Karpas-422 (cell line): ENCODE measurements around the gene PPP1R1C. TPM values are rescaled to one million over a fixed set of nuclear protein-coding genes. Genes with fewer than 3 reads are reported as not detected.

Experiments
- DNase-seq: peaks from one replicate; pipeline ENCODE4 v3.0.0-alpha.2; 2015
- H2AFZ ChIP-seq: fragments of 200-600 bp; sonication (generic); 2 replicates; pipeline ENCODE4 v1.6.1; 2014; ENCODE audit warnings: antibody characterized with exemption, low read length, mixed read lengths
- H3K27ac ChIP-seq: fragments of 200-600 bp; sonication (generic); 2 replicates; pipeline ENCODE4 v1.5.1; 2014; ENCODE audit warnings: mild to moderate bottlenecking, low read length, moderate library complexity
- H3K27me3 ChIP-seq: fragments of 200-600 bp; sonication (generic); 2 replicates; pipeline ENCODE4 v1.6.1; 2014; ENCODE audit warnings: low read length, mixed read lengths
- H3K36me3 ChIP-seq: fragments of 200-600 bp; sonication (generic); 2 replicates; pipeline ENCODE4 v1.6.1; 2014; ENCODE audit warnings: low read length, mixed read lengths; ENCODE audit not compliant: insufficient read depth
- H3K4me1 ChIP-seq: fragments of 200-600 bp; sonication (generic); 2 replicates; pipeline ENCODE4 v1.6.1; 2014; ENCODE audit warnings: mild to moderate bottlenecking, low read length, mixed read lengths
- H3K4me2 ChIP-seq: fragments of 200-600 bp; sonication (generic); 2 replicates; pipeline ENCODE4 v1.6.1; 2014; ENCODE audit warnings: low read length, low read depth, mild to moderate bottlenecking; ENCODE audit not compliant: poor library complexity, severe bottlenecking
- H3K4me3 ChIP-seq: fragments of 200-600 bp; sonication (generic); 2 replicates; pipeline ENCODE4 v1.5.1; 2014; ENCODE audit warnings: mild to moderate bottlenecking, antibody characterized with exemption, low read length, mixed read lengths
- H3K79me2 ChIP-seq: fragments of 200-600 bp; sonication (generic); 2 replicates; pipeline ENCODE4 v1.6.1; 2014; ENCODE audit warnings: mild to moderate bottlenecking, low read length, mixed read lengths
- H3K9ac ChIP-seq: fragments of 200-600 bp; sonication (generic); 2 replicates; pipeline ENCODE4 v1.6.0; 2014; ENCODE audit warnings: low read length
- H3K9me2 ChIP-seq: fragments of 200-600 bp; sonication (generic), shearing (Covaris generic); replicated peaks from 2 replicates; pipeline ENCODE4 v1.6.0; 2014; ENCODE audit warnings: mild to moderate bottlenecking, low read length, moderate library complexity; ENCODE audit not compliant: insufficient read depth
- H3K9me3 ChIP-seq: fragments of 300-700, 200-600 bp; sonication (generic); 2 replicates; pipeline ENCODE4 v1.6.1; 2014; ENCODE audit warnings: low read length, mixed read lengths
- H4K20me1 ChIP-seq: fragments of 200-600 bp; sonication (generic); 2 replicates; pipeline ENCODE4 v1.6.1; 2014; ENCODE audit warnings: mild to moderate bottlenecking, antibody characterized with exemption, low read length, low read depth; ENCODE audit not compliant: insufficient read depth
- total RNA-seq: library from RNA; depleted of rRNA; stranded (reverse); fragments of >200 nt; shearing (Covaris generic); gene quantifications from 2 replicates; pipeline ENCODE4 v1.2.3, GENCODE V29; 2014; ENCODE audit warnings: low replicate concordance

Gene PPP1R1C
- total RNA-seq, 1 experiment from 2014 or later: not detected

DNA sequence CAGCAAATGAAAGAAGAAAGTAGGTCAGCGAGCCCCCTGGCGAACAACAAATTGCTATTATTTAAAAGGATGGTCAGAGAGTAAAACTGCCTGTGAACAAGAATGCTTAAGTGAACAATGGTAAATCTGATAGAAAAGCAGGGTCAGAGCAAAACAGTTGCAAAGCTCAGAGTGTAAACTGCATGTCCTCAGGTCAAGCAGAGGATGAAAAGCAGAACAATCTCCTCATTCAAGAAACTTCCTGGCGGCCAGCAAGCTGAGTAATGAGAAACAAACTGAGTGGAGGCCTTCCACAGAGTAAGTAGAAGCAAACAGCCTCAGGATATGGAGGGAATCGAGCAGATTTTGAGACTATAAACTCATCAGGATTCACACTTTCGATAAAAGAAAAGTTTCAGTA is 117.9 kb downstream of the PPP1R1C start:
- Histone ChIP-seq H3K27ac (no peak overlapping the region), H3K27me3 (no peaks in the 10 kb centered on the region), H3K79me2 (no peaks in the 10 kb centered on the region), H3K4me3 (no peak overlapping the region), H3K9me3 (no peaks in the 10 kb centered on the region), H3K9ac (no peak overlapping the region), H3K4me2 (no peak overlapping the region), H3K9me2 (no peaks in the 10 kb centered on the region), H2AFZ (no peak overlapping the region), H3K36me3 (no peaks in the 10 kb centered on the region), H3K4me1 (no peaks in the 10 kb centered on the region), H4K20me1 (no peaks in the 10 kb centered on the region)
- DNase-seq: no peak

DNA sequence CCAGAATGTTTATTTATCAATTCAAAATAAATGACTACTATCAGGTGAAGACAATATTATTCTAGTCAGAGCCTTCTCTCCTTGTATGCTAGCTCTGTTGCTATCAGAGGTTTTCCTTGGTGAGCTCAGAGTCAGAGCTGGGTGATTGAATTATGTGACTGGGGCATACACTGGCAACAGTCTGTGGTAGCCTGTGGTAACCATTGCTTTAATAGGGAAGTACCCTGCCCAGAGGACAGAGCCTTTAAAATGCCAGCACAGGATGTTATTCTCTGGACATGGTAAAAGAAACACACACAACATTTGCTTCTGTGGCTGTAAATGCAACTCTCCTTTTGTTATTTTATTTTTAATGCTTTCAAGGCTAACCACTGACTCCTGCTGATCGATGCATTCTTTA is 124.7 kb downstream of the PPP1R1C start:
- no peaks in the 10 kb centered on the region for H3K36me3 ChIP-seq
- H3K27ac ChIP-seq: no peak overlapping the region
- no peak overlapping the region for H3K4me3 ChIP-seq
- no peak overlapping the region for H2AFZ ChIP-seq
- H3K9me2 ChIP-seq: no peaks in the 10 kb centered on the region
- H3K4me1 ChIP-seq: no peaks in the 10 kb centered on the region
- H4K20me1 ChIP-seq: no peaks in the 10 kb centered on the region
- H3K79me2 ChIP-seq: no peaks in the 10 kb centered on the region
- H3K9ac ChIP-seq: no peak overlapping the region
- H3K4me2 ChIP-seq: no peak overlapping the region
- H3K27me3 ChIP-seq: no peaks in the 10 kb centered on the region
- H3K9me3 ChIP-seq: no peaks in the 10 kb centered on the region
- no peak for DNase-seq

DNA sequence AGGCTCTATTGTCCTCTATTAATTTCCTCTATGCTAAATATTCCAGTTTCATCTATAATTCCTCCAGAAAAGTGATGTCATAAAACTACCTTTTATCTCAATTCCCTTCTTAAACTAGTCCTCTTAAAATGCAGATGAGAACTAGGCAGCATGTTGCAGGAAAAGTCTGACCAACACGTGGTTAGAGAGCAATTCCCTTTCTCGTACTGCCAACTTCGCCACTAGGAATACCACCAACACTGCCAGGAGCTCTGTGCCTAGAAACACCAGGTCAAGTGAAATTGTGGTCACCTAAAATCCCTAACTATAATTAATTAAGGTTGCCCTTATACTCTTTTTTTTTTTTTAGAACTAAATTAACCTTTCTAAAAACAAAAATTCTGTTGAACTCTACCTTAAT is 127.7 kb downstream of the PPP1R1C start:
- no peak for DNase-seq
- Histone ChIP-seq H3K27ac (no peak overlapping the region), H3K4me2 (no peak overlapping the region), H3K36me3 (no peaks in the 10 kb centered on the region), H3K79me2 (no peaks in the 10 kb centered on the region), H4K20me1 (no peaks in the 10 kb centered on the region), H3K4me3 (no peak overlapping the region), H3K27me3 (no peaks in the 10 kb centered on the region), H3K9me2 (no peaks in the 10 kb centered on the region), H2AFZ (no peak overlapping the region), H3K9me3 (no peaks in the 10 kb centered on the region), H3K4me1 (no peaks in the 10 kb centered on the region), H3K9ac (no peak overlapping the region)

DNA sequence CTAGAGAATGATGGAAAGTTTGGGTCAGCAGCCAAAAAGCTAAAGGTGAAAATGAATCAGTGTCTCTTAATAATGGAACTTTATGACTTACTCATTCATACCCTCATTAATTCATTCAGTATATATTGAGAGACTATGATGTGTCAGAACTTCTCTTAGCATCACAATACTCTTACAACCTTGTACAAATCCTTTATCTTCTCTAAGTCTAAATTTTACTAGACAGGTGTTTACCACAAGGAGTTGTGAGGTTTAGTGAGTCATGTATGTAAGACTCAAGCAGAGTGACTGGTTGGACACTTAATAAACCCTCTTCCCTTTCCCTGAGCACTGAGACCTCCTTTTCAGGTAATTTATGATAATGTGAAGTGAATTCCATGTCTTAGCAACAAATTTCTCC is 129.6 kb downstream of the PPP1R1C start:
- no peak overlapping the region for H3K4me2 ChIP-seq

DNA sequence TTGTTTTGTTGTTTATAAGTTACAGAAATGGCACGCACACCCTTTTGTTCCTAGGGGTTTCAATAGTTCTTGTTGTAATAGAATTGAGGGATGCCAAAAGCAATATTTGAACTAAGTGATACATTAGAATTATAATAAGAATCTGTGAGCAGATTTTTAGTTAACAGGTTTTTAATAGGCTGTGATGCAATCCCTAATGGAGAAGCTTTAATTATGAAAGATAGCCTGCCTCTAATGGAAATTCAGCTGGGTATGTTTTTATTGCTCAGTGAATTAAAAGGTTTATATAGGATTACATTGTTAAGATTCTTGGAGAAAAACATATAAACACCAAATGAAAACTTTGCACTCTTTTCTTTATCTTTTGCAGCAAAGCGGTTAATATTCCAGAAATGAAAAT is 131.1 kb downstream of the PPP1R1C start:
- no peaks in the 10 kb centered on the region for H4K20me1 ChIP-seq
- H3K4me2 ChIP-seq: no peak overlapping the region
- H2AFZ ChIP-seq: no peak overlapping the region
- H3K79me2 ChIP-seq: no peaks in the 10 kb centered on the region
- no peak for DNase-seq
- H3K4me1 ChIP-seq: no peaks in the 10 kb centered on the region
- H3K9me3 ChIP-seq: no peaks in the 10 kb centered on the region
- H3K27ac ChIP-seq: no peak overlapping the region
- H3K9me2 ChIP-seq: no peaks in the 10 kb centered on the region
- no peak overlapping the region for H3K4me3 ChIP-seq
- no peaks in the 10 kb centered on the region for H3K27me3 ChIP-seq
- H3K36me3 ChIP-seq: no peaks in the 10 kb centered on the region
- no peak overlapping the region for H3K9ac ChIP-seq

More for the DNA sequence above, 129.6 kb downstream of the PPP1R1C start:
- no peaks in the 10 kb centered on the region for H3K4me1 ChIP-seq
- H3K9me2 ChIP-seq: no peaks in the 10 kb centered on the region
- no peaks in the 10 kb centered on the region for H3K36me3 ChIP-seq
- H3K9ac ChIP-seq: no peak overlapping the region
- H4K20me1 ChIP-seq: no peaks in the 10 kb centered on the region
- H2AFZ ChIP-seq: no peak overlapping the region
- H3K79me2 ChIP-seq: no peaks in the 10 kb centered on the region
- no peak overlapping the region for H3K4me3 ChIP-seq
- H3K27me3 ChIP-seq: no peaks in the 10 kb centered on the region
- no peaks in the 10 kb centered on the region for H3K9me3 ChIP-seq
- no peak for DNase-seq
- H3K27ac ChIP-seq: no peak overlapping the region

DNA sequence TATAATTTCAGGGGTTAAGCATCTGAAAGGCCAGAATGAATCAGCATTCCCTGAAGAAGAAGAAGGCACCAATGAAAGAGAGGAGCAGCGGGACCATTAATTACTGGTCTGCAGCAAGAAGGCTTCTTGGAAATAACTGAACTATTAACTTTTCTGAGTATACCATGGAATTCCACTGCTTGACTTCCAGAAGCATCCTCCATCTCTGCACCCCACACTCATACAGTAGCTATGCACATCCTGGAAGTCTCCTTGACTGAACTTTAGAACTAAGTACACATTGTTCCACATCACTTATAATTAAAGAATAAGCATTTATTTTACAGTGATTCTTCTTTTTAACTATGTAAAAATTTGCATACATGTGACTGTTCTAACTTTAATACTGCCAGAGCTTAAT is 131.5 kb downstream of the PPP1R1C start:
- Histone ChIP-seq H3K9me2 (no peaks in the 10 kb centered on the region), H3K4me1 (no peaks in the 10 kb centered on the region), H3K4me2 (no peak overlapping the region), H3K27me3 (no peaks in the 10 kb centered on the region), H4K20me1 (no peaks in the 10 kb centered on the region), H3K4me3 (no peak overlapping the region), H2AFZ (no peak overlapping the region), H3K79me2 (no peaks in the 10 kb centered on the region), H3K9me3 (no peaks in the 10 kb centered on the region), H3K9ac (no peak overlapping the region), H3K36me3 (no peaks in the 10 kb centered on the region), H3K27ac (no peak overlapping the region)
- DNase-seq: no peak

DNA sequence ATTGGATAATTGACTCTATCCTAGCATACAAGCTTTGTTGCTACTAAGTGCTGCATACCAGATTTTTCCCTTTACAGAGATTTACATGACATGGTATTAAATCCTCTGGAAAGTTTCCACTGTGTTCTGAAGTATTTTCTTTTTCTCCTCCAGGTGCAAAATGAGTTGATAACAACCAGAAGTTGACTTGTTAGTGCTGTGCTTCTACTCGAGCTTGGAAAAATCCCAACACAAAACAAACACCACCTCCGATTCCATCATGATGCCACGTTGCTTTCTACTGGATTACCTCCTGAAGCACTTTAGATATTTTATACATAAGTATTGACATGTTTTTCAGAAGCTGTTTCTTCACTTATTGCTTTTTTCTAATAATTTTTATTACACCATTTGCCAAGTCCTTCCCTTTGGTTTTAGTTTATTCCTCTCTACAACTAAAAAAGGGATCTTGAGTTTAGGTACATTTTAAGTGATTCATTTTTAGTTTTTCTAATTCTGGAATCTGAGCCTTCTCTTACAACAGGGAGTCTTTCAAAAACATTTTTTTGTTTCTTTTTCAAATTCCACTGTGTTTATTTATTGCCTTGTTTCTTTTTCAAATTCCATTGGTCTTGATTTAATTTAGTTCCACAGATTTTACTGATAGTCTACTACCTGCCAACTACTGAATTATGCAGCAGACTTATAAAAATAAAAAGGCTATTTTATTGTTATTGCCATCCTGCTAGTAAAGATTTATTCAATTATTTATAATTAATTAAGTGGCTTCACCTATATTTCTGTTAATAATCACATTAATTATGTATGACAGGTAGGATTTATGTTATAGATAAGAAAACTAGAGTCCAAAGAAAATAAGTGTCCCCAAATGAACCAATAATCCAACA is 143.4 kb downstream of the PPP1R1C start:
- Histone ChIP-seq H3K27me3 (no peaks in the 10 kb centered on the region), H3K9ac (no peak overlapping the region), H3K9me3 (no peaks in the 10 kb centered on the region), H2AFZ (no peak overlapping the region), H3K4me1 (no peaks in the 10 kb centered on the region), H3K79me2 (no peaks in the 10 kb centered on the region), H3K4me2 (no peak overlapping the region), H3K9me2 (no peaks in the 10 kb centered on the region), H3K36me3 (no peaks in the 10 kb centered on the region), H4K20me1 (no peaks in the 10 kb centered on the region), H3K27ac (no peak overlapping the region), H3K4me3 (no peak overlapping the region)
- DNase-seq: no peak

DNA sequence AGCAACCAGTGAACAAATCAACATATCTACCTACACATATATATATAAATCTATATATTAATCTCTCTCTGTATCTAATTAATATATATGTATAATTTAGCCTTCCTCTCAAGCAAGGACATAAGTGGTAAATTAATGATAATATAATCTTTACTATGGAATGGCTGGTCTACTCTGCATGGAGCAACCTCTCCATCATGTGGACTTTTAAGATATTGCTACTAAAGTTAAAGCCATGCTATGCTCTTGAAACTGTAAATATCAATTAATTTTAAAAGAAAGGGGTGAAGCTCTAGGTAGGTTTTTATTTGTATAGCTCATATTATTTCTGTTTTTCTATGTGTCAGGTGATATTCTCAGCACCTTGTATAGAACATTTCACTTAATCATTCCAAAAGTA is 147.0 kb downstream of the PPP1R1C start:
- Histone ChIP-seq H3K4me3 (no peak overlapping the region), H3K9ac (no peak overlapping the region), H3K79me2 (no peaks in the 10 kb centered on the region), H3K4me1 (no peaks in the 10 kb centered on the region), H3K27ac (no peak overlapping the region), H3K9me2 (no peaks in the 10 kb centered on the region), H2AFZ (no peak overlapping the region), H3K36me3 (no peaks in the 10 kb centered on the region), H3K27me3 (no peaks in the 10 kb centered on the region), H4K20me1 (no peaks in the 10 kb centered on the region), H3K4me2 (no peak overlapping the region), H3K9me3 (no peaks in the 10 kb centered on the region)
- no peak for DNase-seq
